Kidney glomerular epithelial cell (primary cell): ENCODE measurements around the gene DUS1L.

ENCODE experiments used
- DNase-seq: peaks from one replicate; lab custom pipeline; 2025; lab: John Stamatoyannopoulos, UW

Gene DUS1L

DNA sequence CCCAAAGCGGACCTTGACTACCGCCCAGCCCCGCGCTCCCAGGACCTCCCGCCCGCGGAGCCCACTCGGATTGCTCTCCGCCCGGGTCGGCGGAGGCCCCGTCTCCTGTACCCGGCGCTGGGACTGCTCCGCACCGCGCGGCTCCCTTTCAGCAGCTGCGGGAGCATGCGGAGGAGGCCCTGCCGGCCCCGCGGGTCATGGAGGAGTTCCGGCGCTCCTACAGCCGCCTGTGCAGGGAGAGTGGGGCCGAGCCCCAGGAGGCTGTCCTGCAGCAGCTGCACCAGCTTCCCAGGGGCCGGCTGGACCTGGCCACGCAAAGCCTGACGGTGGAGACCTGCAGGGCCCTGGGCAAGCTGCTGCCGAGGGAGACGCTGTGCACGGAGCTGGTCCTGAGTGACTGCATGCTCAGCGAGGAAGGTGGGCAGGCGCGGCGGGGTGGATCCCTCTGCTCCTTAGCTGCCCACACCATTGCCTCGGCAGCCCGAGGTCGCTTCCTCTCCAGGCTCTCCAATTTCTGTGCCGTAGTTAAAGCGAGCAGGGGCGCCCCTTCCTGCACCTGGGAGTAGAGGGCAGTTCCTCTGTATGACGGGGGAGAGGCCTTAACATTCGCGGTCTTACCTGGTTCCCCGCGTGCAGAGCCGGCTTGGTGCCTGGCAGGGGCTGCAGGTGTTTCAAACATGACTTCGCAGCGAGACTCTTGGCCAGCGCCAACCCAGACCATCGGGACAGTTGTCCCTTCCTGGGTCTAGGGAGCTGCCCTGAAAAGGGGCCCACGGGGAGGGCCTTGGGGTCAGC lies 42.0 kb downstream of the DUS1L start:
- no peak for DNase-seq

DNA sequence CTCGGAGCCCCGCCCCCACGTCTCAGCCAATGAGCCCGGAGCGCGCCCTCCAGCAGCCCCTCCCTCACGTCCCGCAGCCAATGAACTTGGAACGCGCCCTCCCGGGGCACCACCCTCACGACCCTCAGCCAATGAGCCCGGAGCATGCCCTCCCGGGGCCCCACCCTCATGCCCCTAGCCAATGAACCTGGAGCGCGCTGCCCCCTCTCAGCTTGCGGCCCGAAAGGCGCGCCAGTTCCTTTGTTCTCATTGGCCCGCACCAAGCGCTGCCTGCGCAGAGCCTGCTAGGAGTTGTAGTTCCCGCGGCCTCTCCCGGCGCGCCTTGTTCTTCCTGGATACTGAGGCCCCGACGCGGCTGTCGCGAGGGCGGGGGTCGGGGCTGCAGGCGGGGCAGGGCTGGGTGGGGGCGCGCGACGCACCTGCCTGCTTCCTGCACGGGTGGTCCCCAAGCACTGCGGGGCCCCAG lies 42.6 kb downstream of the DUS1L start, which contains the start of gene LRRC45:
LRRC45 (plus strand) TSS at position 325 of the 466 bp plus-strand sequence. CDS start 339 bp downstream, outside the sequence.
- DNase-seq = peak; percentile 99

DNA sequence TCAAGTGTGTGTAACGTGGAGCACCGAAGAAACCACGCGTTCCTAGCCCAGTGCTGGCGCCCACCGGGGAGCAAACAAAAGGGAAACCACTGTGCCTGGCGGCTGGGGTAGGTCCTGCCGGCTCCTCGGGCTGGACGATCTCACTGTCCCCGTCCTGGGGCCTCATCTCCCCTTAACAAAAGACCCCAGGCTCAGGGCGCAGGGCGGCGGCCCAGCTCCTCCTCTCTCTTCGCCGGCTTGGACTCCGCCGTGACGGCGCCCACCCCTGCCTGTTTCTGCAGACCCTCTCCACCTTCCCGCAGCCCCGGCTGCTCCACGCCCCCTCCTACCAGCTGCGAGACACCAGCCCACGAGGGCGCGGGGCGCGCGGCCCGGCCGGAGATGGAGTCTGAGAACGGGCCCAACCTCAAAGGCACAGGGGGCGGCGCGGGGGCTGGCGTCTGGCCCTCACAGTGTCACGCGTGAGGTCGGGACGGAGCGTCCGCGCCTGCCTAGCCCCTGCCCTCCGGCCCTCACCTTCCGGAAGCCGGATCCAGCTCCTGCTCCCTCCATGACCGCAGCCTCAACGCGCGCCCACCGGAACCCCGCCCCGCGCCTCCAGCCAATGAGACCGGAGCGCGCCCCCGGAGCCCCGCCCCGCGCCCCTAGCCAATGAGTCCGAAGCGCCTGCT lies 43.2 kb downstream of the DUS1L start, which contains the start of gene CENPX:
CENPX (minus strand) TSS at position 569 of the 671 bp plus-strand sequence; CDS start at position 552, 17 bp downstream.
- DNase-seq = no peak

DNA sequence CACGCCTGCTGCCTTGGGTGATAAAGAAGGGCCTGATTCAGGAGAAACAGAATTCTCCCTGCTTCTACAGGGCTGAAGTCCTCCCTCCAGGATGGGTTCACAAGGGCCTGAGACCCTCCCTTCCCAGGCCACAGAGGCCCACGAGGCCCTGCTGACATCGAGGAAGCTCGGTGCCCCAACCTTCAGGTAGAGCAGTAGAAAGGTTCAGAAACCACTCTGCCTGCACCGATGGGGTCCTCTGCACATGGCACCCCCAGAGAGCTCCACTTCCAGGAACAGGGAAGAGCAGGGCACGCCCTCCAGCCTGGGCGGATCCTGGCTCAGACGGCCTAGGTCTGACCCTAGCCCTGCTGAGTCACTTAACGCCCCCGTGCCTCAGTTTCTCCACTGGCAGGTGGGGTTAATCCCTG lies 43.7 kb downstream of the DUS1L start:
- no peak for DNase-seq

DNA sequence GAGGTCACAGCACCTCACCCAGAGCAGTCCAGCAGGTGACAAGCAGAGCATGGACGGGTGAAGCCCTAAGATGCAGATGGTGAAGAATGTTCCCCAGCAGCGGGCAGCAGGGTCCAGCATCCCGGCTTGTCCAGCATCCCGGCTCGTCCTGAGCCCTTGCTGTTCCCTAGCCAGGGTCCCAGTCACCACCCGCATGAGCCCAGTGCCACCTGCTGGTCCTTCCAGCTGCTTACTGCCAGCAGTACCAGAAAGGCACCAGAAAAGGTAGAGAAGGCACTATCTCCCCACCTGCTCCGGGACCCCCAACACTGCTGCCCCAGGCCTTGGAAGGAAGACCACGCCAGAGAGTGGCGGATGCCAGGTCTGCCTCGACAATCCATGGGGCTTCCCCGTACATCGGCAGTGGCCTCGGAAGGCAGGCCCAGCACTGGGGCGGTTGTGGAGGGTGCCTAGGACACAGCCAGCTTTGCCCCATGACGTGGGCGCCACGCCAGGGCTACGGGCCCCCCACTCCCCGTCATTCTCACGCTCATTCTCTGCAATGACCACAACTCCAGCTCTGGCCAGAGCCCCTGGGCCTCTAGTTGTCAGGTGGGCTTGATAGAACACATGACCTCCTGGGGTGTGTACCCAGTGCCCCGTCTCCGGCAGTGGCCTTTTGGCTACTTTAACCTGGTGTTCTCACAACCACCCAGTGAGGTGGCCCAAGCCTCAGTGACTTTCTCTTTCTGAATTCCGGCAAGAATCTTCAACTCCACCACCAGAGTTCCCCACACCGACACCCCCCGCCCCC lies 44.3 kb downstream of the DUS1L start:
- DNase-seq = peak; percentile 46

DNA sequence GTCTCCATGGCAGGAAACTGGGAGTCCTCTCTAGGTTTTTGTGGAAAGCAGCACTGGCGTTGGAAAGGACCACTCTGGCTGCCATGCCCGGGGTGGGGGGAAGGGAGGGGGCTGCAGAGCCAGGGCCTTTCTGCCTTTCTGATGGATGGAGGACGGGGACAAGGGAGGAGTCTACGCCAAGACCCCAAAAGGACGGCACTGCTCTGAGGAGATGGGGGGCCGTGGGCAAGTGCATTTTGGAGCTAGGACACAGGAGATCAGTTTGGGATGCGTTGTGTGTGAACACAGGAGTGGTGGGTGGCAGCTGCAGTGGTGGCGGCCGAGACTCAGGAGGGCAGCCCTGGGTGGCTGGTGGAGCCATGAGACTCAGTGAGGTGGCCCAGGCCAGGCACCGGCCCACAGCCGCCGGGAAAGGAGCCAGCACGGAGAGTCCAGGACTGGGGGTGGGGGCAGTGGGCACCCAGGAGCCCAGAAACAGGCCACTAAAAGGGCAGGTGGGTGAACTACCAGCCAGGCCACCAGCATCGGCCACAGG lies 45.0 kb downstream of the DUS1L start:
- DNase-seq = no peak

DNA sequence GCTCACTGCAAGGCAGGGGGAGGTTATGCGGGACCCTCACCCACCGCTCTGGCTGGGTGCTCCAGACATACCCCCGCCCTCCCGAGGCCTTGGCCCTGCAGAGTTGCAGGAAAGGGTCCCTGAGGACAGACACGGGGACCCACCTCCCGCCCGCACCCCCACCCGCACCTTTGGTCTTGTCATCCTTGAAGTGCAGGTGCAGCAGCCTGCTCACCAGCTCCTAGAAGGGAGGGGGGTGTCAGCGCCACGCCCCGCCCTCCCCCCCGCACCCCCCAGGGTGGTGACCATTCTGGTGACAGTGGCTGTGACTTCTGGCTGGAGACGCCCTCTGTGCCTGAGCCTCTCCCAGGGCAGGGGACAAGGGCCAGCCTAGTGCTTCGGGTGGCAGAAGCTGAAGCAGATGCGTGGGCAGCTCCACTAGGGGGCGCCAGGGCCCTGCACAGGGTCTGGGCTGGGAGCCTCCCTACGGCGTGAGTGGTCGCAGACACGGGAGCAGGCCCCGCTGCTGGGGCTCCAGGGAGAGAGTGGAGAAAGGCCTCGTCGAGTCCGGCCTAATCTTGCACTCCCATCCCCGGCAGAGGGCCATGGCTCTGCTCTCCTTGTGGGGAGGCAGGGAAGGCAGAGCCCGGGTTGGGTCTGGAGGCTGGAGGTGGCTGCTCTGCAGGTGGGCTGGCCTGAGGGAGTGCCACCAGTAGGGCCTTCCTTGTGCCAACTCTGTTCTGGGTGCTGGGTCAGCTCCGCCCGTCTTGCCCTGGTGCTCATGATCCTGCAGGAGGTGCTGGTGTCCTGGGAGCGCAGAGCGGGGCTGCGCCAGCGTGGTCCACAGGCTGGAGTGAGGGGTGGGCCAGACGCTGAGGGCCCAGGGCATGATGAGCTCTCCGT lies 45.7 kb downstream of the DUS1L start:
- peak; percentile 14 for DNase-seq

DNA sequence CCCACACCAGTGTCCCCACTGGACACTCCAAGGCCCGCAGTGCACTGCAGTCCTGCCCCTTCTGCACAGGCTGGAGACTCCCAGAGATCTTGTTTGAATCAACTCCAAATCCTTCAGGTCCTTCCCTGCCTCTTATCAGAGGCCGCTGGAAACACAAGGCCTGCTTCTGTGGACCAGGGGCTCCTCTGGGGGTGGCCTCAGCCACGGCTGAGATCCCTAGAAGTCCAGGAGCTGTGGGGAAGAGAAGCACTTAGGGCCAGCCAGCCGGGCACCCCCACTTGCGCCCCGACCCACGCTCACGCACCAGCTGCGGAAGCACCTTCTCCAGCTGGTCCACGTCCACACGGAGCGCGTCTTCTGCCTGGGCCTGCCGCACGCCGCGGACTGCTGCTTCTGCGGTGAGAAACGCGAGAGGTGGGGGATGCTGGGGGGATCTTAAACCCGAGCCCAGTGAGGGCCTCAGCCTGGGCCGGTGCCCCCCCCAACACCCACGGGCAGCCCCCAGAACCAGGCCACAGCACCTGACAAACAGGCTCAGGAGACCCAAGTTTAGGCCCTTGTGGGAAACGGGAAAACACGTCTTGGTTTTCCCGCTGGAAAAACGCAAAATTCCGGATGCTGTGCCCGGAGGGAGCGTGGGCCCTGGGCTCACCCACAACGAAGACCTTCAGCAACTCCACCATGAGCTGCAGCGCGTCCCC lies 46.5 kb downstream of the DUS1L start:
- DNase-seq = no peak

DNA sequence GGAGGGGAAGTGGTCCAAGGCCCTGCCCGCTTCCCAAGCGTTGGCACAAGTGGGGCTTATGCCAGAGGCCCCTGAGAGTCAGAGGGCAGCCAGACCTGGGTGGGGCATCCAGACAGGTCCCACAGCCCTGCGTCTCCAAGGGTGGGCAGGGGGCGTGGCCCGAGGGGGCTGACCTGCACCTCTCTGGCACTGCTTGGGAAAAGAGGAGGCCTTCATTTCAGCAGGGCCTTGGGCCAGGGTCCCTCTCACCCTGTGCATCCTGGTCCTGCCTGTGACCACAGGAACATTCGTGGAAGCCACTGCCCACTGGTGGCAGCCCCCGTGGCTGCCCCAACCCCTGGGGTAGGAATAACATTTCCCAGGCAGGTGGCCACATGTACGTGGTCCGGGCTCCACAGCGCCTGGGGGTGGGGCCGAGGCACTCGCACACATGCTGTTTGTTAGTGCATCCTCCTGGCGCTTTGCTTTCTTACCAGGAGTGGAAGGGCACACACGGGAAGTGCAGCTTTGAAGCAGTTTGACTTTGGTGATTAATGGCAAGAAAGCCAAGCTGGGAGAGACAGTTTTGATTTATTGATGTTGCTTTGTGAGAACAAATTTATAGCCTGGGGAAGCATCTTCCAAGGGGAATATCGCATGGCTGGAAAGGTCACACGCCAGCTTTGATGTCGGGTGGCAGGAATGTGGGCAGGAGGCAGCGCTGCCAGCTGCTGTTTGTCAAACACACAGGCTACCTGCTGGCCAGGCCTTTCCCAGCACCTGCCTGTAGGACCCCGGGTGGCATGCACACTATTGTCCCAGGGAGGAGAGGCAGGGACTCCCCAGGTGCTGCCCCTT lies 47.2 kb downstream of the DUS1L start:
- DNase-seq = no peak

DNA sequence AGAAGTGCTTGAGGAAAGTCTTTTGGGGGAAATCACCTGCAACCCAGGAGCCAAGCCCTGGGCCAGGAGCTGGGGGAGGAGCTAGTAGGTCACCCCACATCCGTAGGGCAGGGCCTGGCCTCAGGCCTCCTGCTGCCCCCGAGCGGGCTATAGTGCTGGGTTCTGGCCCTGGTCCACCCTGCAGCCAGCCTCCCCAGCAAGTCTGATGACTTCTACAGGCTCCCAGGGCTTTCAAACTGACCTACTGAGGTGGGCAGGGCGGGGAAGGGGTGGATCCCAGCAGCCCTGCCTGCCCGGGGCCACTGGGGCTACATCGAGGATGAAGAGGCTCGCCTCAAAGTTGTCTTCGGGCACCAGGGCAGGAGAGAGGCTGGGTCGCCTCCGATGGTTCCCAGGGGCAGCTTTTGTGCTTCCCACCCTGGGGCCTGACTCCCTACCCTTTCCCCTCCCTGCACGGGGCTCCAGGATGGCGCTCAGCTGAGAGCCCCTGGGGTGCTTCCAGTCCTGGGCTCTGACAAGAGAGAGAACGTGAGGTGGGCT lies 47.9 kb downstream of the DUS1L start:
- no peak for DNase-seq

DNA sequence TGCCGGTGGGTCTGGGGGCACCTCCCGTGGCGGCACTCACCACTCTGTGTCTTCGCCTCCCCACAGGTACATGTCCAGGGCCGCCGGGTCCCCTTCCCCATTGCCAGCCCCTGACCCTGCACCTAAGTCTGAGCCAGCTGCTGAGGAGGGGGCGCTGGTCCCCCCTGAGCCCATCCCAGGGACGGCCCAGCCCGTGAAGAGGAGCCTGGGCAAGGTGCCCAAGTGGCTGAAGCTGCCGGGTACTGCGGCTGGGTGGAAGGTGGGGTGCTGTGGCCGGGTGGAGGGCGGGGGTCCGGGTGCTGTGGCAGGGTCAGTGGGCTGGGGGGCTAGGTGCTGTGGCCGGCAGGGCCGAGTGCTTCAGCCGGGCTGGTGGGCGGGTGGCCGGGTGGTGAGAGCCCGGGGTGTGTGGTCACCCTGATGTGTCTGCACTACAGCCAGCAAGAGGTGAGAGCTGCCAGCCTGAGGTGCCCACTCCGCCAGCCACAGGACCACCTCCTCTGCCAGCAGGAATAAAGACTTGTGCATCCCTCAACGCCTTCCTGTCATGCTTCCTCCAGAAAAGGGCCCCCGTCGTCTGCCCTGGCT lies 48.6 kb downstream of the DUS1L start:
- DNase-seq = no peak

DNA sequence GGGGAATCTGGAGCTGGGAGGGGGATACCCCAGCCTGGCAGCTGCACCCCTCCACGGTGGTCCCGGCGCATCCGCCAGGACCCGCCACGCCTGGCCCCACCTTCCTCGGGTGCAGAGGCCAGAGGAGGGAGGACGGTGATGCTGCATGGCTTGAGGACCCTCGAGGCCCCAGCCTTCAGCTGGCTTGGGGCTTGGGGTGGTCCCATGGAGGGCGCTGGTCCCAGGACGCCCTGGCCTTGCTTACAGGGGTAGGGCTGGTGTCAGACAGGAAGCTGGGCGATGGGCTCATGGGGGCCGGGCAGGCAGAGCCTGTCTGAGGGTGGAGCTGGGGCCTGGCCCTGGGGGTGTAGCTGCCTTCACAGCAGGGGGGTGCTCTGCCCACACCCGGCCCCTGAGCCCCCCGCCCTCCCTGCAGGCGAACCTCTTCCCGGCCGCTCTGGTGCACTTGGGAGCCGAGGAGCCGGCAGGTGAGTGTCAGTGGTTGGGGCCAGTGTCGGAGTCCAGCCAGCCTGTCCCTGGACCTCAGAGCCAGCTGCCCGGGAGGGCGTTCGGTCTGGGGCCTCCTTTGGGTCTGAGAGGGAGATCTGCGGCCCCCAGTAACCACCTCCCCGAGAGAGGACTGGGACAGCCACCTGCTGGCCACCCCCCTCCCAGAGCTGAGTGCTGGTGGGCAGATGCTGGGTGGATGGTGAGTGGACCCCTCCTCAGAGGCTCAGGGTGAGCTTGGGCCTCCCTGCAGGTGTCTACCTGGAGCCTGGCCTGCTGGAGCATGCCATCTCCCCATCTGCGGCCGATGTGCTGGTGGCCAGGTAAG lies 49.3 kb downstream of the DUS1L start:
- no peak for DNase-seq

DNA sequence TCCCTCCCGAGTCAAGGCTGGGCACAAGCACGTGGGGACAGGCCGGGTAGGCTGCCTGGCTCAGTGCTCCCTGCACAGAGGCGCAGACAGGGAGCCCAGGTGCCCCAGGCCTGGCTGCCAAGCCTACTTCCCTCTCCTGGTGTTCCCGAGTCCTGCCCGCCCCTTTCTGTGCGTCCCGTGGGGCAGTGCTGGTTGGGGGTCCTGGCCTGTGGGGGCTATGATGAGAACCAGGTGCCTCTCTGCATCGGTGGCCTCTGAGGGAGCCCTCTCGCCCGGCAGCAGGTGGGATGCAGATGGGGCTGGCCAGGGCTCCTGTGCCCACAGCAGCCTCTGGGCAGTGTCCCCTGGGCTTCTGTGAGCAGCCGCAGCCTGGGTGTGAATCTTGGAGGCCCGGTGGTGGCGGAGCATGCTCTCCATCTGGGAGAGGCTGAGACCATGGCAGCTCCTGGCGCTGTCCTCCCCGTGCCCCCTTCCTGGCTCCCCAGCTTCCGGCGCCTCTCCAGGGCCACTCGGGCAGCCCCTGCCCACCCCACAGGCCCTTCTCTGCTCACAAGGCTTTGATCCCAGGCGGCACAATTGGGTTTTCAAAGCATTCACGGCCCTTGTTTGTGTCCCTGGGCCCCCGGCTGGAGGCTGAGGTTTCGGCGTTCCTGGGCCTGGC lies 50.2 kb downstream of the DUS1L start:
- DNase-seq = no peak

DNA sequence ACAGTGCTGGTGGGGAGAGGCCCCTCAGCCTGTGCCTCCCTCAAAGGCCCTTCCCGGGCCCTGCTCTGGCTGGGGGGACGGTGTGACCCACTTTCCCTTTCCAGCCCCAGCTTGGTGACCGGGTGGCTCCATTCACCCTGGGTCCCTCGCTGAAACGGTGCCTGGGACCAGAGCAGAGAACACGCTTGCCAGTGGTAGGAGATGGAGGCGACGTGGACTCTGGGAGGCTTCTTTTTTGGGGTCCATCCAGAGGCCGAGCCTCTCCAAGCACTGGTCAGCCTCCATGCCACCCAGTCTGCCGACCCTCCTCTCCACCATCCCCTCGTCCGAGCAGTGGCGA lies 50.7 kb downstream of the DUS1L start:
- DNase-seq = no peak

DNA sequence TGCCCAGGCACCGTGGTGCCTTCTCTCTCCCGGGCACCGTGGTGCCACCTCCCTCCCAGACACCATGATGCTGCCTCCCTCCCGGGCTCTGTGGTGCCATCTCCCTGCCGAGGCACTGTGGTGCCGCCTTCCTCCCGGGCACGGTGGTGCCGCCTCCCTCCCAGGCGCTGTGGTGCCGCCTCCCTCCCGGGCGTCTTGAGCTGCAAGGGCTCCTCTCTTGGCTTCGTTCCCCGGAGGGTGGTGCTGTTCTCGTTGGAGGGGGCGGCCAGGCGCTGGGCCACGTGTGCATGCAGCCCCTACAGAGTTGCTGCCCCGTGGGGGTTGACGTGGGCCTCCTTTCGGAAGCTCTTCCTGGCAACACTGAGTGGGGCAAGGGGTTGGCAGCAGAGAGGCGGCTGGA lies 51.2 kb downstream of the DUS1L start:
- no peak for DNase-seq

DNA sequence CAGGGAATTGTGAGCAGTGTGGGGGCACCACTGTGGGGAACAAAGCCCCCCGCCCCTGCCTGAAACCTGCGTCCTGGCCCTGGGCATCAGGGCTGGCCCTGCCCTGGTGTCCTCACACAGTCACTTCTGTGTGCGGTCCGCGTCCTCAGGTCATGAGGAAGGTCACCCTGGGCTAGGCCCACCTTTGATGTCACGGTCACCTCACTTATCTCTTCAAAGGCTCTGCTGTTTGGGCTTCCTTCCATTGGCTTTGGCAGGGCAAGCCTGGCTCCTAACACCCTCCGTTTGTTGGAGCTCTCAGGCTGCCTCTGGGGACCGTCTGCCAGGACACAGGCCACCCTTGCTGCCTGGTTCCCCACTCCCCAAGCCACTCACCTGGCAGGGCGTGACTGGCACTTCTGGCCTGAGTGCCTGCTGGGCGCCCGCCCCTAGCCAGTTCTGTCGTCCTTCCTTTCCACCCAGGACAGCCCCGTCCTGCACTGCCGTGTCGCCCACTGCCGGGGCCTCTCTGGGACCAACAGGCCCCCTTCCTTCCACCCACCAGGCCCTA lies 51.8 kb downstream of the DUS1L start:
- DNase-seq = no peak

DNA sequence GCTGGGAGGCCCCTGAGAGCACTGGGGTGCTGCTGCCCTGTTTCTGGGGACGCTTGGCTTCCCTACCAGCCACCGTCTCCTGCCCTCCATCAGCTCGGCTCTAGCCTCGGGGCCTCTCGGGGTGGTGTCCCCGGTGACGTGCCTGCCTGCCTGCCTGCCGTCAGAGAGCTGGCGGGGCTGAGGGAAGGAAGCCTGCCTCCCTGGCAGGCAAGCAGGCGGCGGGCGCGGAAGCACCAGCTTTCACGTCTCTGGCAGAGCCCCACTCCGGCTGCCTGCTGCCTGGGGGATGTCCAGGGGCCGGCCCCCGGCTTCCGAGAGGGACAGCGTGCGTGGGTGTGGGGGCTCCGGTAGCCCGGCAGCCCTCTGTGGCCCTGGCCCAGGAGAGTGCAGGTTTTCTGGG lies 52.3 kb downstream of the DUS1L start:
- no peak for DNase-seq
